Caco-2 (cell line): Measurements from ENCODE around the gene ARHGEF4. TPM values are rescaled to one million over a fixed set of nuclear protein-coding genes. Genes with fewer than 3 reads are reported as not detected.

Experiments used
- BruUV-seq: library from RNA; stranded (reverse); fragments of 400-500 nt; replicated peaks from 2 replicates; lab custom pipeline; 2021; lab: Mats Ljungman, UMichigan
- CTCF ChIA-PET: fragments of 300-600 bp; sonication (Branson Sonifier 250); formaldehyde crosslinking; loops from one replicate; lab custom pipeline; 2022; ENCODE audit warnings: antibody characterized with exemption; lab: Charles Lee
- POLR2A ChIA-PET: fragments of 300-600 bp; sonication (Branson Sonifier 250); formaldehyde crosslinking; loops from one replicate; lab custom pipeline; 2022; ENCODE audit warnings: antibody characterized with exemption; lab: Charles Lee
- DNase-seq, 2 experiments: peaks; one replicate each; pipeline versions ENCODE4 v3.0.0 to v3.0.0-alpha.2; 2020 to 2022
- H3K27me3 ChIP-seq: replicated peaks from 2 replicates; pipeline ENCODE4 v1.6.0; 2011; ENCODE audit warnings: low read length; ENCODE audit not compliant: control insufficient read depth, insufficient read depth
- H3K36me3 ChIP-seq: 2 replicates; pipeline ENCODE4 v1.5.1; 2011; ENCODE audit warnings: low read length; ENCODE audit not compliant: control insufficient read depth, insufficient read depth
- H3K4me1 ChIP-seq: fragments of 250-450 bp; sonication (Bioruptor Pico); 2 replicates; pipeline ENCODE4 v1.5.1; 2020; ENCODE audit warnings: mild to moderate bottlenecking
- H3K4me3 ChIP-seq: 2 replicates; pipeline ENCODE4 v1.5.1; 2011; ENCODE audit warnings: low read depth, mild to moderate bottlenecking, control low read depth, low read length
- H3K9me3 ChIP-seq: fragments of 250-450 bp; sonication (Bioruptor Pico); 2 replicates; pipeline ENCODE4 v1.5.1; 2020; ENCODE audit warnings: mild to moderate bottlenecking, moderate library complexity
- H3K27ac Mint-ChIP-seq: one replicate; pipeline ENCODE4 v1.8.0; 2022; ENCODE audit warnings: mixed read lengths; ENCODE audit not compliant: unreplicated experiment
- H3K27me3 Mint-ChIP-seq: one replicate; pipeline ENCODE4 v1.8.0; 2022; ENCODE audit warnings: mixed read lengths; ENCODE audit not compliant: insufficient read depth, unreplicated experiment
- H3K36me3 Mint-ChIP-seq: one replicate; pipeline ENCODE4 v1.8.0; 2022; ENCODE audit warnings: mild to moderate bottlenecking, mixed read lengths; ENCODE audit not compliant: insufficient read depth, unreplicated experiment
- H3K4me1 Mint-ChIP-seq: one replicate; pipeline ENCODE4 v1.8.0; 2022; ENCODE audit warnings: low read depth, mixed read lengths; ENCODE audit not compliant: unreplicated experiment
- H3K4me3 Mint-ChIP-seq: one replicate; pipeline ENCODE4 v1.8.0; 2022; ENCODE audit warnings: mild to moderate bottlenecking, moderate library complexity, mixed read lengths; ENCODE audit not compliant: unreplicated experiment
- H3K9me3 Mint-ChIP-seq: one replicate; pipeline ENCODE4 v1.8.0; 2022; ENCODE audit warnings: mixed read lengths; ENCODE audit not compliant: unreplicated experiment
- CTCF ChIP-seq, 2 experiments: fragments of 200-600 bp in 1 of 2; IDR thresholded peaks; 1 replicate in 1 of 2; 2 replicates in 1 of 2; pipeline versions ENCODE4 v1.5.1 to v1.8.0; 2011 to 2022; ENCODE audit warnings: antibody characterized with exemption in 1 of 2, control low read depth in 1 of 2, inconsistent platforms in 1 of 2, low read depth in 1 of 2, low read length in 1 of 2, mild to moderate bottlenecking in 1 of 2, moderate library complexity in 1 of 2; ENCODE audit not compliant: insufficient read depth in 1 of 2, severe bottlenecking in 1 of 2, unreplicated experiment in 1 of 2
- intact Hi-C: fragments of 100-400 bp; cut with micrococcal nuclease; formaldehyde crosslinking; loops from one replicate; pipeline ENCODE4 v1.10.0; 2022; ENCODE audit not compliant: unreplicated experiment
- total RNA-seq: library from RNA; stranded (reverse); gene quantifications from 2 replicates; pipeline ENCODE4 v1.2.3, GENCODE V29; 2022

ARHGEF4 gene
- total RNA-seq, 1 experiment from 2014 or later: 1.8 TPM

GRCh38 chr2:130827502-130828251 lies 9.0 kb upstream of the ARHGEF4 start:
- no peaks in the 10 kb centered on the region for H3K27me3 ChIP-seq
- no peaks in the 10 kb centered on the region for H3K4me1 ChIP-seq
- no peak for DNase-seq
- POLR2A ChIA-PET: no interaction called here
- no peaks in the 10 kb centered on the region for H3K27me3 Mint-ChIP-seq
- no TSS peak for BruUV-seq
- no peaks in the 10 kb centered on the region for H3K9me3 ChIP-seq
- H3K4me3 Mint-ChIP-seq: no peak overlapping the region
- no peaks in the 10 kb centered on the region for H3K9me3 Mint-ChIP-seq
- no peak overlapping the region for H3K4me3 ChIP-seq
- H3K4me1 Mint-ChIP-seq: no peaks in the 10 kb centered on the region
- H3K27ac Mint-ChIP-seq: no peak overlapping the region
- CTCF ChIA-PET: no interaction called here
- H3K36me3 Mint-ChIP-seq: no peaks in the 10 kb centered on the region
- no peak for TF ChIP-seq CTCF (IDR thresholded peaks at IDR 0.05; ENCODE audit: insufficient read depth in 1 of 2, low read depth in 1 of 2, low read length in 1 of 2, severe bottlenecking in 1 of 2, unreplicated experiment in 1 of 2)
- H3K36me3 ChIP-seq: no peaks in the 10 kb centered on the region
- intact Hi-C loops: no loop called here

GRCh38 chr2:130828461-130828860 lies 8.3 kb upstream of the ARHGEF4 start:
- Histone ChIP-seq H3K27me3 (no peaks in the 10 kb centered on the region), H3K4me3 (no peak overlapping the region), H3K9me3 (no peaks in the 10 kb centered on the region), H3K36me3 (no peaks in the 10 kb centered on the region), H3K4me1 (no peaks in the 10 kb centered on the region)
- Mint-ChIP-seq H3K9me3 (no peaks in the 10 kb centered on the region), H3K36me3 (no peaks in the 10 kb centered on the region), H3K27ac (no peak overlapping the region), H3K4me1 (no peaks in the 10 kb centered on the region), H3K27me3 (no peaks in the 10 kb centered on the region), H3K4me3 (no peak overlapping the region)
- TF ChIP-seq CTCF (IDR thresholded peaks at IDR 0.05; ENCODE audit: insufficient read depth in 1 of 2, low read depth in 1 of 2, low read length in 1 of 2, severe bottlenecking in 1 of 2, unreplicated experiment in 1 of 2): no peak
- CTCF ChIA-PET: no interaction called here
- BruUV-seq: no TSS peak
- DNase-seq: no peak
- POLR2A ChIA-PET: no interaction called here
- intact Hi-C loops: no loop called here

GRCh38 chr2:130829015-130829414 lies 7.7 kb upstream of the ARHGEF4 start:
- Mint-ChIP-seq H3K27ac (no peak overlapping the region), H3K4me1 (no peaks in the 10 kb centered on the region), H3K9me3 (no peaks in the 10 kb centered on the region), H3K27me3 (no peaks in the 10 kb centered on the region), H3K36me3 (no peaks in the 10 kb centered on the region), H3K4me3 (no peak overlapping the region)
- POLR2A ChIA-PET: no interaction called here
- intact Hi-C loops: no loop called here
- CTCF ChIA-PET: no interaction called here
- no peak for DNase-seq
- Histone ChIP-seq H3K4me1 (no peaks in the 10 kb centered on the region), H3K4me3 (no peak overlapping the region), H3K9me3 (no peaks in the 10 kb centered on the region), H3K27me3 (no peaks in the 10 kb centered on the region), H3K36me3 (no peaks in the 10 kb centered on the region)
- TF ChIP-seq CTCF (IDR thresholded peaks at IDR 0.05; ENCODE audit: insufficient read depth in 1 of 2, low read depth in 1 of 2, low read length in 1 of 2, severe bottlenecking in 1 of 2, unreplicated experiment in 1 of 2): no peak
- BruUV-seq: no TSS peak
